Measurements from ENCODE around the gene SDF4. TPM values are rescaled to one million over a fixed set of nuclear protein-coding genes. Genes with fewer than 3 reads are reported as not detected.

SDF4 gene
- total RNA-seq, 1 donor from 2014 or later, result 74.2 TPM

- no peak overlapping the region for H3K27ac ChIP-seq
- H3K27me3 ChIP-seq, result peaks cover 4% of the 10 kb centered on the region
- TF ChIP-seq POLR2AphosphoS5 (IDR thresholded peaks at IDR 0.05; ENCODE audit: insufficient read depth in 1 of 2, low read depth in 1 of 2) (no peak), CTCF (IDR thresholded peaks at IDR 0.05) (no peak), POLR2A (IDR thresholded peaks at IDR 0.05) (no peak)
Measured at GRCh38 chr1:1181129-1181937, 50.5 kb downstream of the SDF4 start.

GRCh38 chr1:1179983-1180861 is 51.6 kb downstream of the SDF4 start:
- Histone ChIP-seq H3K36me3 (no peaks in the 10 kb centered on the region), H3K27ac (no peak overlapping the region), H3K9me3 (no peaks in the 10 kb centered on the region), H3K27me3 (peaks cover 4% of the 10 kb centered on the region), H3K4me1 (no peaks in the 10 kb centered on the region), H3K4me3 (no peak overlapping the region)
- intact Hi-C loops (cut with DNase I), result no loop called here
- no peak for TF ChIP-seq CTCF (IDR thresholded peaks at IDR 0.05)
- no peak for TF ChIP-seq POLR2AphosphoS5 (IDR thresholded peaks at IDR 0.05; ENCODE audit: insufficient read depth in 1 of 2, low read depth in 1 of 2)
- no peak for TF ChIP-seq POLR2A (IDR thresholded peaks at IDR 0.05)
- no peak for DNase-seq (ENCODE audit: extremely low spot score in 2 of 2)

More at GRCh38 chr1:1181129-1181937, 50.5 kb downstream of the SDF4 start:
- intact Hi-C loops (cut with DNase I), result no loop called here
- Histone ChIP-seq H3K36me3 (no peaks in the 10 kb centered on the region), H3K4me3 (no peak overlapping the region), H3K4me1 (no peaks in the 10 kb centered on the region), H3K9me3 (no peaks in the 10 kb centered on the region)
- DNase-seq (ENCODE audit: extremely low spot score in 2 of 2), result no peak

- Histone ChIP-seq H3K27ac (no peak overlapping the region), H3K27me3 (peaks cover 4% of the 10 kb centered on the region), H3K4me1 (no peaks in the 10 kb centered on the region), H3K9me3 (no peaks in the 10 kb centered on the region), H3K4me3 (no peak overlapping the region), H3K36me3 (no peaks in the 10 kb centered on the region)
- TF ChIP-seq POLR2AphosphoS5 (IDR thresholded peaks at IDR 0.05; ENCODE audit: insufficient read depth in 1 of 2, low read depth in 1 of 2), result no peak
- TF ChIP-seq POLR2A (IDR thresholded peaks at IDR 0.05), result no peak
- TF ChIP-seq CTCF (IDR thresholded peaks at IDR 0.05), result no peak
- no peak for DNase-seq (ENCODE audit: extremely low spot score in 2 of 2)
- intact Hi-C loops (cut with DNase I), result no loop called here
Measured at GRCh38 chr1:1179346-1179982, 52.3 kb downstream of the SDF4 start.

GRCh38 chr1:1178794-1179331 is 52.9 kb downstream of the SDF4 start:
- no peak for DNase-seq (ENCODE audit: extremely low spot score in 2 of 2)
- intact Hi-C loops (cut with DNase I), result no loop called here
- H3K4me3 ChIP-seq, result no peak overlapping the region
- no peaks in the 10 kb centered on the region for H3K36me3 ChIP-seq
- H3K9me3 ChIP-seq, result no peaks in the 10 kb centered on the region
- no peaks in the 10 kb centered on the region for H3K4me1 ChIP-seq
- H3K27me3 ChIP-seq, result peaks cover 4% of the 10 kb centered on the region
- H3K27ac ChIP-seq, result no peak overlapping the region
- TF ChIP-seq POLR2A (IDR thresholded peaks at IDR 0.05) (no peak), CTCF (IDR thresholded peaks at IDR 0.05) (no peak), POLR2AphosphoS5 (IDR thresholded peaks at IDR 0.05; ENCODE audit: insufficient read depth in 1 of 2, low read depth in 1 of 2) (no peak)

Measured in vagina (tissue), 2 donors.